Endothelial cell of hepatic sinusoid (primary cell): ENCODE results near the gene BIRC3.
"Not testable (repeated sequence)": the region's sequence is repeated elsewhere in the genome, so short reads cannot be mapped to it uniquely, and the experiment has no call there.

Experiments
- in situ Hi-C: cut with HindIII; loops from 2 replicates; pipeline ENCODE4 v1.10.0; 2017; ENCODE audit warnings: low sequenced_read_pairs

BIRC3 gene

GRCh38 chr11:102293873-102294601, 23.2 kb upstream of the BIRC3 start:
- in situ Hi-C loops, result no loop called here

DNA sequence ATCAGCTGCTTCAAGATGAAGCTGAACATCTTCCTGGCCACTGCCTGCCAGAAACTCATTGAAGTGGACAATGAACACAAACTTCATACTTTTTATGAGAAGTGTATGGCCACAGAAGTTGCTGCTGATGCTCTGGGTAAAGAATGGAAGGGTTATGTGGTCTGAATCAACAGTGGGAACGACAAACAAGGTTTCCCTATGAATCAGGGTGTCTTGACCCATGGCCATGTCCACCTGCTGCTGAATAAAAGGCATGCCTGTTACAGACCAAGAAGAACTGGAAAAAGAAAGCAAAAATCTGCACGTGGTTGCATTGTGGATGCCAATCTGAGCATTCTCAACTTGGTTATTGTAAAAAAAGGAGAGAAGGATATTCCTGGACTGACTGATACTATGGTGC, 22.2 kb upstream of the BIRC3 start:
- in situ Hi-C loops, result no loop called here

DNA sequence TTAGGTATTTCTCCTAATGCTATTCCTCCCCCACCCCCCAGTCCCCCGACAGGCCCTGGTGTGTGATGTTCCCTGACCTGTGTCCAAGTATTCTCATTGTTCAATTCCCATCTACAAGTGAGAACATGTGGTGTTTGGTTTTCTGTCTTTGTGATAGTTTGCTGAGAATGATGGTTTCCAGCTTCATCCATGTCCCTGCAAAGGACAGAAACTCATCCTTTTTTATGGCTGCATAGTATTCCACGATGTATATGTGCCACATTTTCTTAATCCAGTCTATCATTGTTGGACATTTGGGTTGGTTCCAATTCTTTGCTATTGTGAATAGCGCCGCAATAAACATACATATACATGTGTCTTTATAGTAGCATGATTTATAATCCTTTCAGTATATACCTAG, 20.5 kb upstream of the BIRC3 start:
- in situ Hi-C loops, result not testable (repeated sequence)

DNA sequence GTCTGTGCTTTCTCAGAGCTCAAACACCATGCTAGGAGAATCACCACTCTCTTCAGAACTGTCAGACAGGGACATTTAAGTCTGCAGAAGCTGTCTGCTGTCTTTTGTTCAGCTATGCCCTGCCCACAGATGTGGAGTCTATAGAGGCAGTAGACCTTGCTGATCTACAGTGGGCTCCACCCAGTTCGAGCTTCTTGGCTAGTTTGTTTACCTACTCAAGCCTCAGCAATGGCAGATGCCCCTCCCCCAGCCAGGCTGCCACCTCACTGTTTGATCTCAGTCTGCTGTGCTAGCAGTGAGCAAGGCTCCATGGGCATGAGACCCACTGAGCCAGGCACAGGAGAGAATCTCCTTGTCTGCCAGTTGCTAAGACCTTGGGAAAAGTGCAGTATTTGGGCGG, 16.4 kb upstream of the BIRC3 start:
- in situ Hi-C loops, result not testable (repeated sequence)

DNA sequence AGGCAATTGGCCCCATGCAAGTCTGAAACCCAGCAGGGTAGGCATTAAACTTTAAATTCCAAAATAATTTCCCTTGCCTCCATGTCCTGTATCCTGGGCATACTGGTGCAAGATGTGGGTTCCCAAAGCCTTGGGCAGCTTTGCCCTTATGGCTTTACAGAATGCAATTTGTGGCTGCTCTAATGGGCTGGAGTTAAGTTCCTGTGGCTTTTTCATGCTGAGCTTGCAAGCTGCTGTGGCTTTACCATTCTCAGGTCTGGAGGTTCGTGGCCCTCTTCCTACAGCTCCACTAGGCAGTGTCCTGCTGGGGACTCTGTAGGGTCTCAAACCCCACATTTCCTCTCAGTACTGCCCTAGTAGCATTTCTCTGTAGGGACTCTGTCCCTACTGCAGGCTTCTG, 15.0 kb upstream of the BIRC3 start:
- in situ Hi-C loops, result no loop called here

DNA sequence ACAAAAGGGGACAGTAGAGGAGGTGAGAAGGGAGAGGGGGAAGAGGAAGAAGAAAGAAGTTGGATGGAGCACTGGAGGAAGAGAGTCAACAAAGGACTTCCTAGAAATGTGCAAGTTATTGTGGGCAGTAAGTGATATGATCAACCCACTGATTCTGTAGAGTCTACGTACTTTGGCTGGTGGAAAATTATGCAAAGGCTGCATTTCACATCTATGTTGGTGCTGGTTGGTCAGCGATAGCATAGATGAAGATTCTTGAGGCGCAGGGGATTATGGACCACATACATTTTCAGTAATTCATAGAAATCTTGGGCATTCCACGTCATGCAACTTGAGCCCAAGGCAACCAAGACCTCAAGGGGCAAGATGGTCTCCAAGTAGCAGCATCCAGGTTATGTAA, 12.6 kb upstream of the BIRC3 start:
- in situ Hi-C loops, result no loop called here

- in situ Hi-C loops, result no loop called here
These were observed 11.8 kb upstream of the BIRC3 start for GRCh38 chr11:102305352-102306047.

DNA sequence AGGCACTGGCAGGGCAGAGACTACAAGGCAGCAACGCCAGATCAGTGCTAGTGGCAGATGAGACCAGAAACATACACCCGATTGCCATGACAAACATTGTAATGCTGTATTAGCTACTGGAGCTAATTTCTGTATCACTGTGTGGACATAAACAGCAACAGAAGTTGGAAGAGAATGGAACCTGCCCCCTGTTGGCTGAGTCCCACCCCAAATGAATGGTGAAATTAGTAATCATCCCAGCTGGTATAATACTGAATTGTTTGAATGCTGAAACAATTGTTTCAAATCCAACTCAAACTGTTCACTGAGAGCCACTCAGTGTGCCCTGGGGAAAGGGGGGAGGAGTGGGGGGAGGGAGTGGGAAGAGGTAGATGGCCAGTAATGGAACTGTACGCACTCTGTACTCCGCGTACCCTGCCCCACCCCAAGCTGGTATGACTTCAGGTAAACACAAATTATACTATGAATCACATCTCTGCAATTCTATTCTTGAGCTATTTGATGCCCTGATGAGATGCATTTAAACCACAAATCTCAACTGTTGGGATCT, 11.2 kb upstream of the BIRC3 start:
- in situ Hi-C loops, result no loop called here

GRCh38 chr11:102306817-102307726, 10.2 kb upstream of the BIRC3 start:
- in situ Hi-C loops, result no loop called here

GRCh38 chr11:102307727-102308038, 9.6 kb upstream of the BIRC3 start:
- in situ Hi-C loops, result no loop called here

- in situ Hi-C loops, result no loop called here
These were observed 7.4 kb upstream of the BIRC3 start for GRCh38 chr11:102309621-102310541.

GRCh38 chr11:102312667-102313066, 4.6 kb upstream of the BIRC3 start:
- in situ Hi-C loops, result no loop called here

- in situ Hi-C loops, result no loop called here
These were observed 3.9 kb upstream of the BIRC3 start for GRCh38 chr11:102313238-102313940.

- in situ Hi-C loops, result no loop called here
These were observed 2.5 kb upstream of the BIRC3 start for GRCh38 chr11:102314784-102315183.

- in situ Hi-C loops, result no loop called here
These were observed 859 bp upstream of the BIRC3 start for GRCh38 chr11:102316346-102316904.

- in situ Hi-C loops, result no loop called here
These were observed 452 bp downstream of the BIRC3 start for GRCh38 chr11:102317768-102318103.

DNA sequence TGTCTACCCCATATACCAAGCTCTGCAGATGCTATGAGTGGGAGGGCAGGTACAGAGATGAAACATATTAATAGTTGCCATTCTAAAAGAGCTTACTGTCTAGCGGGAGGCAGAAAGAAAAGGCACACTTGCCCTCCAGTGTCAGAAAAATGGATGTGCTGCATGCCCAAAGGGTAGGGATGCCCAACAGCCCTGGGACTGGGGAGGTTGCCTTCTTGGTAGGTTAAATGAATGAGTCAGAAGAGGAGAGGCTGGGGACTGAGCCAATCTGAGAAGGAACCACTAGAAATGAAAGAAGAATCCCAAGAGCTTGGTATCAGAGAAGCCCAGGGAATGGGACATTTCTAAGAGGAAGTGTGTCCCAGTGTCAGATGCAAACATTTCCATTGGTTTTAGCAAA, 1.2 kb downstream of the BIRC3 start:
- in situ Hi-C loops, result no loop called here

DNA sequence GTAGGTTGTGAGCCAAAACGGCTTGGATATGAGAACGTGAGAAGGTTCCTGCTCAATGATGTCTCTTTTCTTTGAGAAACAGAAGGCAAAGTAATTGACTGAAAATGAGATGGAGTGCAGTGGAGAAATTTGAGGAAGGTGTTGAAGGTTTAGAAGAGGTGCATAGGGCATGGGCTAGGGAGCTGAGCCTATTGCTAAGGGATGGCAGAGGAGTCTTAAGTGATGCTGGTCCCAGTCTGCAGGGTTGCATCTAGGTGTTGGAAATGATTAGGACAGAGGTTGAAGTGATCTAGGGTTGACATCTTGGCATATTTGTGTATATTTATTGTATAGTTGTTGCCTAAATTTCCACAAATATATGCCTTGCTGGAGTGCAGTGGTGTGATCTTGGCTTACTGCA, 2.3 kb downstream of the BIRC3 start:
- in situ Hi-C loops, result no loop called here

DNA sequence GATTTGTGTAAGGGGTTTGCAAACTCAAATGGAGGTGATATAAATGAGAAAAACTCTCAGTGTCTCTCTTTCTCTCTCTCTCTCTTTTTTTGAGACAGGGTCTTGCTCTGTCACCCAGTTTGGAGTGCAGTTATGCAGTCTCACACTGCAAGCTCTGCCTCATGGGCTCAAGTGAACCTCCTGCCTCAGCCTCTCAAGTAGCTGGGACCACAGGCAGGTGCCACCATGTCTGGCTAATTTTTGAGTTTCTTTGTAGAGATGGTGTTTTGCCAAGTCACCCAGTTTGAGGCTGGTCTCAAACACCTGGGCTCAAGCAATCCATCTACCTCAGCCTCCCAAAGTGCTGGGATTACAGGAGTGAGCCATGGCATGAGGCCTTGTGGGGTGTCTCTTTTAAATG, 2.9 kb downstream of the BIRC3 start:
- in situ Hi-C loops, result loop anchor here (5.0 kb wide), 1 partner anchor 53 kb away; no protein-coding TSS in a partner anchor
